Left ventricle myocardium inferior (tissue), 1 donor: Measurements from ENCODE around the gene PPIL1. TPM values are rescaled to one million over a fixed set of nuclear protein-coding genes. Genes with fewer than 3 reads are reported as not detected.

Experiments used
- DNase-seq: peaks from one replicate; pipeline ENCODE4 v3.0.0-alpha.2; 2020
- H3K27ac ChIP-seq: fragments of 200-600 bp; replicated peaks from 2 replicates; pipeline ENCODE4 v1.8.0; 2021
- H3K27me3 ChIP-seq: fragments of 200-600 bp; 2 replicates; pipeline ENCODE4 v1.8.0; 2021; ENCODE audit warnings: low read depth
- H3K36me3 ChIP-seq: fragments of 200-600 bp; 2 replicates; pipeline ENCODE4 v1.8.0; 2021
- H3K4me1 ChIP-seq: fragments of 200-600 bp; 2 replicates; pipeline ENCODE4 v1.8.0; 2021
- H3K4me3 ChIP-seq: fragments of 200-600 bp; 2 replicates; pipeline ENCODE4 v1.8.0; 2021; ENCODE audit warnings: mild to moderate bottlenecking, moderate library complexity
- H3K9me3 ChIP-seq: fragments of 200-600 bp; replicated peaks from 2 replicates; pipeline ENCODE4 v1.8.0; 2021
- intact Hi-C: fragments of 100-400 bp; cut with micrococcal nuclease; formaldehyde crosslinking; loops from one replicate; pipeline ENCODE4 v1.11.0; 2022
- total RNA-seq: library from RNA; stranded (reverse); fragmentation: NEBNext Ultra II Directional; extraction: Animal tissue kit (Norgen Biotek cat#: 25700); gene quantifications from one replicate; pipeline ENCODE4 v1.2.1, GENCODE V29; 2021
- TF ChIP-seq, protein P1 (sequence below): fragments of 200-600 bp; IDR thresholded peaks from 2 replicates; pipeline ENCODE4 v1.8.0; 2021; ENCODE audit warnings: antibody characterized with exemption, mild to moderate bottlenecking, borderline replicate concordance
- donor health status: DM: no; HTN: yes; CAD: no; lungs with severe emphysema.

PPIL1 gene
- total RNA-seq, 1 donor from 2014 or later: 69.1 TPM

DNA sequence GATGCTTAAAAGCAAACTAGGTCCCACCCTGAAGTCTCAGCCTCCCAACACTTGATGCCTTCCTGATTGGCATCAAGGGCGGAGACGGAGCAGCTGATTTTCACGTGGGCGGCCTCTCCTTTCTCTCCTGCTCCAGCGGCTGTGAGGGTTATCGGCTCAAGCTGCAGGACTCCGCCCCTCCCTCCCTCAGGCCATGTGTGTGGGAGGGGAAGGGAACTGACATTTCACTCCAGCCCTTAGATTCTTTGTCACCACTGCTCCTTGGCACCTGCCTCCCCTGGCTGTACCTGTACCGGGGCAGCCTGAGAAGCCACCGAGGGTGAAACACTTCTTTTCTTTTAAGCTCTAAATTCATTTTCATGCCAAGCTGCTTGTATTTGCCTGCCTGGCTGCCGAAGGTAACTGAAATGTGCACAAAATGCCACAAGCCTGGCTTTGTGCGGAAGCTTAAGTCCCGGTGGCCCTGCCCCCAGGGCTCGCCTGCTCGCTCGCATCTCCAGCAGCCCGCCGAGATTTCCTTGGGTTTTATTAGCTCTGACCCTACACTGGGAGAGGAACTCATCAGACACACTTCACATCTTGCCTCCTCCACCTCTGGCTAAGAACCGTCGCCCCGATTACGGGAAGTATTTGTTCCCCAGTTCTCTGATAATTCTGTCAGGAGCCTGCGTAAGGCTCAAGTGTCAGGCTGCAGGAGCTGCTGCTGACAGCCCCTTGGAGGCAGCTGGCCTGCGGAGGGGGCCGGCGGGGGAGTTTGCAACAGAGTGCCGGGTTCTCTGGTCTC is 25.8 kb downstream of the PPIL1 start:
- Histone ChIP-seq H3K27me3 (no peaks in the 10 kb centered on the region), H3K4me1 (peaks cover 87% of the 10 kb centered on the region), H3K27ac (peak overlapping the region; percentile 92), H3K9me3 (no peaks in the 10 kb centered on the region), H3K36me3 (no peaks in the 10 kb centered on the region), H3K4me3 (peak overlapping the region; percentile 44)
- intact Hi-C loops: no loop called here
- TF ChIP-seq, protein P1, sequence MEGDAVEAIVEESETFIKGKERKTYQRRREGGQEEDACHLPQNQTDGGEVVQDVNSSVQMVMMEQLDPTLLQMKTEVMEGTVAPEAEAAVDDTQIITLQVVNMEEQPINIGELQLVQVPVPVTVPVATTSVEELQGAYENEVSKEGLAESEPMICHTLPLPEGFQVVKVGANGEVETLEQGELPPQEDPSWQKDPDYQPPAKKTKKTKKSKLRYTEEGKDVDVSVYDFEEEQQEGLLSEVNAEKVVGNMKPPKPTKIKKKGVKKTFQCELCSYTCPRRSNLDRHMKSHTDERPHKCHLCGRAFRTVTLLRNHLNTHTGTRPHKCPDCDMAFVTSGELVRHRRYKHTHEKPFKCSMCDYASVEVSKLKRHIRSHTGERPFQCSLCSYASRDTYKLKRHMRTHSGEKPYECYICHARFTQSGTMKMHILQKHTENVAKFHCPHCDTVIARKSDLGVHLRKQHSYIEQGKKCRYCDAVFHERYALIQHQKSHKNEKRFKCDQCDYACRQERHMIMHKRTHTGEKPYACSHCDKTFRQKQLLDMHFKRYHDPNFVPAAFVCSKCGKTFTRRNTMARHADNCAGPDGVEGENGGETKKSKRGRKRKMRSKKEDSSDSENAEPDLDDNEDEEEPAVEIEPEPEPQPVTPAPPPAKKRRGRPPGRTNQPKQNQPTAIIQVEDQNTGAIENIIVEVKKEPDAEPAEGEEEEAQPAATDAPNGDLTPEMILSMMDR: no peak
- peak; percentile 77 for DNase-seq

DNA sequence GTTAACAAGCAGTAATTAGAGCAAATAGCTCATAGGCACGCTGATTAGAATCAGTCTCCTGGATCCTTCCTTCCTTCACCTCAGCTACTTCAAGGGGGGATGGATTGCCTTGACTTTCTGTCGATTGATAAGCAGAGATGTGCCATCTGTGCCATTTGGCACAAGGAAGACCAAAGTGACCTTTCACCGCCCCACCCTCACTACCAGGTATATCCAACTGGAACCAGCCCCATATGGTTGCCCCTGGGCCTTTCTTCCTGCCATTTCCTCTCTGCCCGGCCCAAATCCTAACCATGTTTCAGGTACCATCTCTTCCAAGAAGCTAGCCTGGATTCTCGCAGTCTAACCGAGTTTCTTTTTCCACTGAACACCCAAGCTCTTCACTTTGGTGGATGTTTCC is 26.6 kb downstream of the PPIL1 start:
- TF ChIP-seq, protein P1: no peak
- H3K27me3 ChIP-seq: no peaks in the 10 kb centered on the region
- no peak for DNase-seq
- H3K27ac ChIP-seq: peak overlapping the region; percentile 92
- H3K36me3 ChIP-seq: no peaks in the 10 kb centered on the region
- peak overlapping the region; percentile 44 for H3K4me3 ChIP-seq
- H3K4me1 ChIP-seq: peaks cover 78% of the 10 kb centered on the region
- no peaks in the 10 kb centered on the region for H3K9me3 ChIP-seq
- intact Hi-C loops: no loop called here

DNA sequence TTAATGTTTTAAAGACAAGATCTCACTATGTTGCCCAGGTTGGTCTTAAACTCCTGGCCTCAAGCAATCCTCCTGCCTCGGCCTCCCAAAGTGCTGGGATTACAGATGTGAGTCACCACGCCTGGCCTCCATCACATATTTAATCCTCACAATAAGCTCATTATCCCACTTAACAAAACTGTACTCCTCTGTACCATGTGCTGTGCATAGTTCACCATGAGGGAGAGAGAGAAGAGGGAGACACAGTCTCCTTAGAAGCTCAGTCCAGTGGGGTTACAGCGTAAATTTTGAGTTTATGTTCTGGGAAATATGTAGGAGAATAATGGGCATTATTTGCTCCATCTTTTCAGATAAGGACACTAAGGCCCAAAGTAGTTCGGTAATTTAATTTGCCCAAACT is 27.5 kb downstream of the PPIL1 start:
- Histone ChIP-seq H3K4me3 (peak overlapping the region; percentile 44), H3K9me3 (no peaks in the 10 kb centered on the region), H3K27ac (peak overlapping the region; percentile 92), H3K36me3 (no peaks in the 10 kb centered on the region), H3K4me1 (peaks cover 70% of the 10 kb centered on the region), H3K27me3 (no peaks in the 10 kb centered on the region)
- no peak for DNase-seq
- intact Hi-C loops: no loop called here
- TF ChIP-seq, protein P1: no peak

DNA sequence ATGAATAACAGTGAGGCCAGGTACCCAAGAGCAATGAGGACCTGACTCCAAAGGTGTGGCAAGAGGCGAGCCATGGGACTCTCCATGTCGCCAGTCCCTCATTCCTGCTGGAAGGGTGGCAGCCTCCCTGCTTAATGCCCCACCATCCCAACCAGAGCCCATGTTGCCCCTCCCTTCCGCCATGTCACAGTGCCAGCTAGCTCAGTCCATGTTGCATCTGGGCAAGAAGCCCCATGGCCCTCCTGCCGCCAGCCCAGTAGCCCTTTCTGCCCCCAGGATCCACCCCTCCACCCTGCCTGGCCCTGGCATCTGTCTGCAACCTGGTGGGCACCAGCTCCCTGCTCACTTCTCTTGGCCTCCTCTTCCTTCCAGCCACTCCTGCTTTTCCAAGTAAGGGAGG is 29.4 kb downstream of the PPIL1 start:
- TF ChIP-seq, protein P1: no peak
- Histone ChIP-seq H3K36me3 (no peaks in the 10 kb centered on the region), H3K27ac (peak overlapping the region; percentile 92), H3K9me3 (no peaks in the 10 kb centered on the region), H3K27me3 (peaks cover 5% of the 10 kb centered on the region), H3K4me1 (peaks cover 66% of the 10 kb centered on the region), H3K4me3 (peak overlapping the region; percentile 63)
- intact Hi-C loops: no loop called here
- no peak for DNase-seq

DNA sequence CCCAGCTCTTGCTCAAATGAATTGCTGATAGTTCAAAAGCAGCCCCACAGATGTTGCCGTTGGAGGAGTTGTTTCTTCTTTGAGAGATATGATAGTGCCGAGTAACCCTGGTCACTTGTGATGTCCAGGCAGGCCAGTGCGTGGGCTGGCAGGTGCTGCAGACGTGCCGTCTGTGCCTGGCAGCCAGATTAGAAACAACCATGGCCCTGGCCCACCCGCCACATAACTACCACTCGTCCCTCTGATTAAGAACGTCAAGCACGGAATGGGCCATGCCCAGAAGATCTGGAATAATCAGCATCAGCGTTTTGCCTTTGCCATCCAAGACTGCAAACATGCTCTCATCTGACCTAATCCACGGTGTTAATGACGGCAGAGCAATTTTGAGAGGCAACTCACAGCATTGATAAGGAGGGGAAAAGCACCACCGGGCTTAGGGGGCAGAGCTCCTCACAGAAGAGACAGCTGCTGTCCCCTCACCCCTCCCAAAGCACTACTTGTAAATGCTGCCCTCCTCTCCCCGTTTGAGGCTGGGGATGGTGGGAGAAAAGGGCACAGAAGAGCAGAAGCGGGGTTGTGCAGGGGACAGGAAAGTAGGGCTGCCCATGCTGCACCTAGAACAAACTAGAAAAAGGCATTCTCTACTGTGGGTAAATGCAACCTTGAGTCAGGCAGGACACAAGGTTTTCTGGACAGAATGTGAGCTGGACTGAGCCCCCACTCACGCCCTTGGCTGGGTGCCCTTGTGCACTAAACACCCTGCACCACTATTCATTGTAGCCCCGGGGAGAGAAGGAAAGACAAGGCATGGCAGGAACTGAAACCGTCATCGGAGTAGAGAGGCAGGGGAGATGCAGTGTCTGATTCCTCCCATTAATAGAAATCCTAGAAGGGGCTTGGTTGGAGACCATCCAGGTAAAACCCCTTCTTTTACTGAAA is 30.1 kb downstream of the PPIL1 start:
- TF ChIP-seq, protein P1: no peak
- intact Hi-C loops: no loop called here
- H3K27ac ChIP-seq: peak overlapping the region; percentile 92
- peak; percentile 71 for DNase-seq
- H3K27me3 ChIP-seq: peaks cover 11% of the 10 kb centered on the region
- H3K36me3 ChIP-seq: no peaks in the 10 kb centered on the region
- H3K9me3 ChIP-seq: no peaks in the 10 kb centered on the region
- peaks cover 64% of the 10 kb centered on the region for H3K4me1 ChIP-seq
- H3K4me3 ChIP-seq: peak overlapping the region; percentile 63
